ENCODE results near the gene RXYLT1.
A peak's percentile ranks its signal among the peaks of the same experiment; 100 is the strongest.
"Not testable (repeated sequence)": the region's sequence is repeated elsewhere in the genome, so short reads cannot be mapped to it uniquely, and the experiment has no call there.

Gene RXYLT1

GRCh38 chr12:63779498-63780481 lies at the start of gene RXYLT1:
Gene RXYLT1 (plus strand): TSS chr12:63779909. CDS start chr12:63779961, 52 bp downstream.
- DNase-seq (ENCODE audit: low spot score), result peak; percentile 98

- not testable (repeated sequence) for DNase-seq (ENCODE audit: low spot score)
Measured at GRCh38 chr12:63732779-63733178, 46.9 kb upstream of the RXYLT1 start.

GRCh38 chr12:63733585-63733984 lies 46.1 kb upstream of the RXYLT1 start:
- DNase-seq (ENCODE audit: low spot score), result not testable (repeated sequence)

- not testable (repeated sequence) for DNase-seq (ENCODE audit: low spot score)
Measured at GRCh38 chr12:63740551-63740950, 39.2 kb upstream of the RXYLT1 start.

GRCh38 chr12:63741431-63741830 lies 38.3 kb upstream of the RXYLT1 start:
- DNase-seq (ENCODE audit: low spot score), result not testable (repeated sequence)

GRCh38 chr12:63744110-63744509 lies 35.6 kb upstream of the RXYLT1 start:
- peak; percentile 8 for DNase-seq (ENCODE audit: low spot score)

- DNase-seq (ENCODE audit: low spot score), result not testable (repeated sequence)
Measured at GRCh38 chr12:63746470-63746869, 33.2 kb upstream of the RXYLT1 start.

GRCh38 chr12:63747136-63747535 lies 32.6 kb upstream of the RXYLT1 start:
- DNase-seq (ENCODE audit: low spot score), result not testable (repeated sequence)

GRCh38 chr12:63747553-63747952 lies 32.2 kb upstream of the RXYLT1 start:
- DNase-seq (ENCODE audit: low spot score), result no peak

GRCh38 chr12:63752283-63752682 lies 27.4 kb upstream of the RXYLT1 start:
- no peak for DNase-seq (ENCODE audit: low spot score)

GRCh38 chr12:63752841-63753240 lies 26.9 kb upstream of the RXYLT1 start:
- no peak for DNase-seq (ENCODE audit: low spot score)

GRCh38 chr12:63753743-63754142 lies 26.0 kb upstream of the RXYLT1 start:
- DNase-seq (ENCODE audit: low spot score), result no peak

GRCh38 chr12:63764481-63764880 lies 15.2 kb upstream of the RXYLT1 start:
- DNase-seq (ENCODE audit: low spot score), result no peak

GRCh38 chr12:63766498-63766897 lies 13.2 kb upstream of the RXYLT1 start:
- DNase-seq (ENCODE audit: low spot score), result no peak

GRCh38 chr12:63770375-63770774 lies 9.3 kb upstream of the RXYLT1 start:
- DNase-seq (ENCODE audit: low spot score), result no peak

GRCh38 chr12:63777340-63777739 lies 2.4 kb upstream of the RXYLT1 start:
- DNase-seq (ENCODE audit: low spot score), result no peak

GRCh38 chr12:63782466-63782865 lies 2.8 kb downstream of the RXYLT1 start:
- DNase-seq (ENCODE audit: low spot score), result no peak

GRCh38 chr12:63787306-63787705 lies 7.6 kb downstream of the RXYLT1 start:
- no peak for DNase-seq (ENCODE audit: low spot score)

GRCh38 chr12:63790608-63790945 lies 10.9 kb downstream of the RXYLT1 start:
- no peak for DNase-seq (ENCODE audit: low spot score)

- DNase-seq (ENCODE audit: low spot score), result no peak
Measured at GRCh38 chr12:63792338-63792737, 12.6 kb downstream of the RXYLT1 start.

- no peak for DNase-seq (ENCODE audit: low spot score)
Measured at GRCh38 chr12:63795032-63795687, 15.5 kb downstream of the RXYLT1 start.

- no peak for DNase-seq (ENCODE audit: low spot score)
Measured at GRCh38 chr12:63795944-63796343, 16.2 kb downstream of the RXYLT1 start.

GRCh38 chr12:63802012-63802608 lies 22.4 kb downstream of the RXYLT1 start:
- peak; percentile 55 for DNase-seq (ENCODE audit: low spot score)

Measured in GM03348 (cell line).